Hypothalamus (tissue), 51 donors: Measurements from ENCODE around the gene RTEL1.
A peak's percentile ranks its signal among the peaks of the same experiment; 100 is the strongest.
"Not testable (repeated sequence)": the region's sequence is repeated elsewhere in the genome, so short reads cannot be mapped to it uniquely, and the experiment has no call there.

ENCODE experiments used
- DNase-seq, 51 donors: peaks; one replicate each; lab custom pipeline; 2025; lab: John Stamatoyannopoulos, UW

RTEL1 gene

GRCh38 chr20:63626424-63627128, 31.5 kb upstream of the RTEL1 start, which contains the start of gene GMEB2:
Gene GMEB2, minus strand, starts transcription at chr20:63627101. Its CDS starts 7,704 bp downstream, at chr20:63619397.
- DNase-seq: peak in 50 of 51 donors; percentile 38 to 91 (median 76)

DNA sequence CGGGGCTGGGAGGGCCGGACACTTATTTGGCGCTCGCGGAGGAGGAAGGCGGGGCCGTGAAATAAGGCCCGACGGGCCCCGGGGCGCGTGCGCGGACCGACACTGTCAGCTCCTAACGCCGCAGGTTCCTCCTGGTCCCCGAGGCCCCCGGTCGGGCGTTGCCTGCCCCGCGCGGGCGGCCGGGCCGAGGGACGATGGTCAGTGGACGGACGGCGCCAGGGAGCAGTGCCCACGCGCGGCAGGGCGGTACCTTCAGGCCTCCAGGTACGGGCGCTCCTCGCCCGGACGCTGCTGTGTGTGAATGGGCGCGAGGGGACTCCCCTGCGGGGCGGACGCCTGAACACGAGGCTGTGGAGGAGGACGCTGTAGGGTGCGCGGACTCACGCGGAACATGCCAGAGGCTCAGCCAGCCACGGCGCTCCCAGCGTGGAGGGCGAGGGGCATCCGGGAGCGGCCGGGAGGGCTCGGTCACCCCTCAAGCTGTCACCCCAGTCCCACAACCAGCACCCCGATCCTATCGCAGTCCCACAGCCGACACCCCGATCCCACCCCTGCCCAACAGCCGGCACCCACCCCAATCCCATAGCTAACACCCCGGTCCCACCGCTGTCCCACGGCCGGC, 30.9 kb upstream of the RTEL1 start:
- peak; percentile 53 to 93 (median 85) for DNase-seq

- DNase-seq: no peak
Observed at GRCh38 chr20:63627751-63628245, 30.3 kb upstream of the RTEL1 start.

- DNase-seq: peak in 11 of 51 donors; percentile 7 to 34 (median 22)
Observed at GRCh38 chr20:63628246-63628975, 29.7 kb upstream of the RTEL1 start.

GRCh38 chr20:63630956-63631355, 27.2 kb upstream of the RTEL1 start:
- DNase-seq: not testable (repeated sequence)

GRCh38 chr20:63631426-63631825, 26.7 kb upstream of the RTEL1 start:
- DNase-seq: peak in 1 of 51 donors; percentile 5

DNA sequence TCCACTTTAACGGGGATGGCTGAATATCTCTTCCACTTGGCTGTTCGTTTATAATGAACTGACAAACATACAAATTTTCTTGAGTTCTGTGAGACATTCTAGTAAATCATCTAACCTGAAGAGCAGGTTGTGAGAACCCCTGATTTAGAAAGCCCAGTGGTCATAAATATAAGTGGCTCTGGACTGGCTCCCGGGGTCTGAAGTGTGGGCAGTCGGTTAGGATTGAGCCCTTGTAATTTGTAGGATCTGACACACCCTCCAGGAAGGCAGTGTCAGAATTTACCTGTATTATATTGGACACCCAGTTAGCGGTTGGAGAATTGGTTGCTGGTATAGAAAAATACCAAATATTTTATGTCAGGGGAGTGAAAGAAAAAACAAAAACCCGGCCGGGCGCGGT, 24.4 kb upstream of the RTEL1 start:
- DNase-seq: no peak

DNA sequence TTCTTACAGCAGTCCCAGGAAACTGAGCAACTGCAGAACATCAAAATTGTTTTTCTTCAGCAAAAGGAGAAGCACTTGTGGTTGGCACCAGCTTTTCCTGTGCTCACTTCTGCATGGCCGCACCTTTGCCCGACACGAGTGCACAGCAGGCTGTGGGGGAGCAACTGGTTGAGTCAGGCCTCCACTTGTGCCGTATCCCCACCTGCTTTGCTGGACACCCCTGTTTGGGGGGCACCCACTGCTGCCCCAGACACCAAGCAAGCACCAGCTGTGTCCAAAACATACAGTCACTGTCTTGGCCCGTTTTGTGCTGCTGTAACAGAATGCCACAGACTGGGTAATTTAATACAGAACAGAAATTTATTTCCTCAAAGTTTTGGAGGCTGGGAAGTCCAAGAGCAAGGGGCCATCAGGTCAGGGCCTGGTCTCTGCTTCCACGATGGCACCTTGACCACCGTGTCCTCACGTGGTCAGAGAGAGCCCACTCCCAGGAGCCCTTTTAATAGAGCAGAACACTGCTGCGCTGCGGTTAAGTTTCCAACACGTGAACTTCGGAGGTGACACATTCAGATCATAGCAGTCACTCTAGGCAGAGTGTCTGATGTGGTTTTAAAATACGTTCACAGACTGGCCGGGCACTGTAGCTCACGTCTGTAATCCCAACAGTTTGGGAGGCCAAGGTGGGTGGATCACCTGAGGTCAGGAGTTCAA, 22.5 kb upstream of the RTEL1 start:
- peak in 1 of 51 donors; percentile 11 for DNase-seq

- DNase-seq: no peak
Observed at GRCh38 chr20:63636752-63637628, 21.1 kb upstream of the RTEL1 start.

- DNase-seq: no peak
Observed at GRCh38 chr20:63639093-63639975, 18.8 kb upstream of the RTEL1 start.

DNA sequence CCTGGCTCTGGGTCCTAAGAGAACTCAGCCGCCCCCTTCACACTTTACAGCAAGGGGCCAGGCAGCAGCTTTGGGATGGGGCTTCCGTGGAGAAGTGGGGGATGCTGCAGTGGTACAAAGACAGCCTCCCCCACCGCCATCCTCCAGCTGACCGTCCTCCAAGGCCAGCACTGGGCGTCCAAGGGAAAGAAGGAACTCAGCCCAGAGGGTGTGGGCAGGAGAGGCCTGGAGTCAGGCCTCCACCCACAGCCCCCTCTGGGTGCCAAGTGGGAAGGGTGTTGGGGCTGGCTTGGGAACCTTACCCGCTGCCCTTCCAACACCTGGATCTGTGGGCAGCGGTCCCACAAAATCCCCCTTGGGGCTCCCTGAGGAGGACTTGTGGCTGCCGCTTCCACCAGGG, 18.0 kb upstream of the RTEL1 start:
- no peak for DNase-seq

GRCh38 chr20:63640686-63641085, 17.4 kb upstream of the RTEL1 start:
- not testable (repeated sequence) for DNase-seq

DNA sequence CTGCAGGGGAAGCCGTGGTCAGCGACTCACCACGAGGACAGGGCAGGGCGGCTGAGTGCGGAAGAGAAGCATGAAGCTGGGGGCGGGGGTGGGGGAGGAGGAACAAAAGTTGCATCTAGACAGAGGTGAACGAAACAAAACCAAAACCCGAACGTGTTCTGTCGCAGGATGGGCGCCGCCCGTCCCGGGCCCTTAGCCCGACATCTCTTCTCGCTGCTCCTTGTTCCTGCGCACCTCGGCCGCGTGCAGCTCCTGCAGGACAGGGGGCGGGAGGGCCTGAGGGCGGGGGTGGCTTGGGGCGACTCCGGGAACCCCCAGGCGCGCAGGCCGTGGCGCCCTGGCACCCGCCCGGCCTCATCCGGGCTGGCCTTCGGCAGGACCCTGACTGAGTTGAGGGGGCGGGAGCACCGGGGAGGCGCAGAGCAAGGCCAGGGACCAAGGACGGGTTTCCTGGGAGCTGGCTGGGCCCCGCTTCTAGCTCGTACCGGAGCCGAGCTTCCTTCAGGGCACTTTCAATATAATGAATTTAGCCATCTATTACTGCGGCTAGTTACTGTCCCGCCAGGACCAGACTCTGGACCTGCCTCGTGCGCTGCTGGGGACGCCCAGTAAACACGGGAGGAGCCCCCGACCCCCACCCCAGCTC, 16.8 kb upstream of the RTEL1 start:
- DNase-seq: no peak

GRCh38 chr20:63641792-63642523, 16.2 kb upstream of the RTEL1 start:
- peak; percentile 15 to 96 (median 85) for DNase-seq

DNA sequence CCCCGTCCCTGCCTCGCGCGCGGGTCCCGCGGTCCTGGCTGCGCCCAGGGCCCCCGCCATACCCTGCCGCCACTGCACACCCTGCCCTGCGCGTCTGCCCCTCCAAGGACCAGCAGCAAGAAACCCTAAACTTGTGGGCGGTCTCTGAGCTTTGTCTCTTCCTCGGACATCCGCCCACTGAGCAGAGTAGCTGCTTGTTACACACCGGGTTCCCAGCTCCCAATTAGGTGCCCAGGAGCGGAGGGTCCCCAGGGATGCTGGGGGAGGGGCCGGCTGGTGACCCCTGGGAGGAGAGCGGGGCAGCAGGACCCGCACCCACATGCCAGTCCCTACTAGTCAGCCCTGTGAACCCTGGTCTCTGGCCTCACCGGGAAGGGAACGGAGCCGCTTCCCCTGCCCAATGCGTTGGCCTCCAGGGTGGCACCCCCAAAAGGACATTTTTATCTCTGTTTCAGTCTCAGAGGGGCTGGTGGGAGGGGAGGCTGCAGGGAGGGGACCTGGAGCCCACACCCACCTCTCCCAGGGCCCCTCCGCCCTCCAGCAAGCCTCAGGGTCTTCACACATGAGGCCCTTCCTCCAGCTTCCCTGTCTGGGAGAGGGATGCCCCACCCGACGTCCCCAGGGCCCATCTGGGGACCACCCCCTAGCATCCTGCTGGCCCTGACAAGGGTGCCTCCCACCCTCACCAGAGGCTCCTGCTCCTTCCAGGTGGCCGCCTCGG, 15.4 kb upstream of the RTEL1 start:
- DNase-seq: no peak

GRCh38 chr20:63643499-63643898, 14.6 kb upstream of the RTEL1 start:
- no peak for DNase-seq

GRCh38 chr20:63643946-63644345, 14.2 kb upstream of the RTEL1 start:
- DNase-seq: no peak
